Right lobe of liver (tissue), 4 donors: Measurements from ENCODE around the gene LRRC4.

ENCODE experiments used
- CTCF ChIP-seq, 4 donors: fragments of 200-600 bp in 3 of 4; fragments of 450-650 bp in 1 of 4; IDR thresholded peaks; one replicate each; pipeline versions ENCODE4 v1.5.1 to v1.8.0; 2016 to 2022; ENCODE audit warnings: antibody characterized with exemption in 4 of 4, mild to moderate bottlenecking in 2 of 4
- POLR2A ChIP-seq: fragments of 450-650 bp; IDR thresholded peaks from one replicate; pipeline ENCODE4 v1.6.1; 2017; ENCODE audit warnings: antibody characterized with exemption, mild to moderate bottlenecking
- donor health status: DM: no; HTN: no; CAD: no.
- donor health status: DM: no; HTN: no; CAD: no.
- donor health status: DM: no; HTN: yes; CAD: no.

- TF ChIP-seq POLR2A: no peak
- TF ChIP-seq CTCF (IDR thresholded peaks at IDR 0.05): no peak
Observed at GRCh38 chr7:128073671-128074310, 42.6 kb upstream of the LRRC4 start.
